Right lobe of liver (tissue), 6 donors: Measurements from ENCODE around the gene CDC42BPB. TPM values are rescaled to one million over a fixed set of nuclear protein-coding genes. Genes with fewer than 3 reads are reported as not detected.

ENCODE experiments used
- ATAC-seq, 4 donors: fragments of 200-7000 bp; cut with Tn5 transposase; one replicate each; pipeline ENCODE4 v1.9.1; 2020; ENCODE audit warnings: mild to moderate bottlenecking in 4 of 4, moderate library complexity in 4 of 4
- DNase-seq, 3 donors: peaks; one replicate each; pipeline ENCODE4 v3.0.0-alpha.2; 2020
- H3K27ac ChIP-seq, 3 donors: fragments of 200-600 bp; one replicate each; pipeline ENCODE4 v1.8.0; 2022
- H3K27me3 ChIP-seq, 2 donors: fragments of 200-600 bp; one replicate each; pipeline ENCODE4 v1.8.0; 2022
- H3K36me3 ChIP-seq, 4 donors: fragments of 200-600 bp; sonication (generic) in 1 of 4; one replicate each; pipeline versions ENCODE4 v1.5.1 to v1.8.0; 2017 to 2022; ENCODE audit warnings: control low read depth in 1 of 4
- H3K4me1 ChIP-seq, 4 donors: fragments of 200-600 bp; sonication (generic) in 1 of 4; one replicate each; pipeline versions ENCODE4 v1.5.1 to v1.8.0; 2017 to 2022; ENCODE audit warnings: control low read depth in 1 of 4
- H3K4me3 ChIP-seq, 3 donors: fragments of 200-600 bp; one replicate each; pipeline ENCODE4 v1.8.0; 2022
- H3K9me3 ChIP-seq, 4 donors: fragments of 200-600 bp; sonication (generic) in 1 of 4; one replicate each; pipeline versions ENCODE4 v1.5.1 to v1.8.0; 2017 to 2022; ENCODE audit warnings: control low read depth in 1 of 4
- POLR2A ChIP-seq: fragments of 450-650 bp; IDR thresholded peaks from one replicate; pipeline ENCODE4 v1.6.1; 2017; ENCODE audit warnings: antibody characterized with exemption, mild to moderate bottlenecking
- WGBS: methylation state at CpG from one replicate; pipeline ENCODE4 v1.1.6; 2018; ENCODE audit warnings: low coverage, low lambda C conversion rate; ENCODE audit not compliant: insufficient coverage; ENCODE audit errors: missing lambda C conversion rate; 5-methylcytosine and 5-hydroxymethylcytosine counted together
- intact Hi-C, 2 donors: fragments of 100-400 bp; cut with DNase I; formaldehyde crosslinking; loops; one replicate each; pipeline versions ENCODE4 v1.11.2 to v1.14.1; 2022
- total RNA-seq, 6 experiments: library from RNA; depleted of rRNA in 2 of 6; stranded (reverse); fragments of >200 nt in 2 of 6; fragmentation: NEBNext Ultra II Directional in 3 of 6; extraction: Animal tissue kit (Norgen Biotek cat#: 25700) in 3 of 6; gene quantifications; one replicate each; pipeline versions ENCODE4 v1.1.0 to v1.2.4, GENCODE V29; 2016 to 2023
- TF ChIP-seq, protein P1 (sequence below), 4 donors: fragments of 200-600 bp in 3 of 4; fragments of 450-650 bp in 1 of 4; IDR thresholded peaks; one replicate each; pipeline versions ENCODE4 v1.5.1 to v1.8.0; 2016 to 2022; ENCODE audit warnings: antibody characterized with exemption in 4 of 4, mild to moderate bottlenecking in 2 of 4
- donor health status: DM: no; HTN: yes; CAD: no.
- donor health status: DM: no; HTN: no; CAD: no.
- donor health status: DM: no; HTN: no; CAD: no.
- donor health status: DM: no; HTN: yes; CAD: no.
- donor health status: DM: no; HTN: yes; CAD: no.

Gene CDC42BPB
- total RNA-seq, 6 experiments from 2014 or later, result 38.4 to 55.5 (median 43.0) TPM

- WGBS, result 89% methylated on average over 5 of the region's 7 CpGs
- no peak for TF ChIP-seq POLR2A
- TF ChIP-seq, protein P1, sequence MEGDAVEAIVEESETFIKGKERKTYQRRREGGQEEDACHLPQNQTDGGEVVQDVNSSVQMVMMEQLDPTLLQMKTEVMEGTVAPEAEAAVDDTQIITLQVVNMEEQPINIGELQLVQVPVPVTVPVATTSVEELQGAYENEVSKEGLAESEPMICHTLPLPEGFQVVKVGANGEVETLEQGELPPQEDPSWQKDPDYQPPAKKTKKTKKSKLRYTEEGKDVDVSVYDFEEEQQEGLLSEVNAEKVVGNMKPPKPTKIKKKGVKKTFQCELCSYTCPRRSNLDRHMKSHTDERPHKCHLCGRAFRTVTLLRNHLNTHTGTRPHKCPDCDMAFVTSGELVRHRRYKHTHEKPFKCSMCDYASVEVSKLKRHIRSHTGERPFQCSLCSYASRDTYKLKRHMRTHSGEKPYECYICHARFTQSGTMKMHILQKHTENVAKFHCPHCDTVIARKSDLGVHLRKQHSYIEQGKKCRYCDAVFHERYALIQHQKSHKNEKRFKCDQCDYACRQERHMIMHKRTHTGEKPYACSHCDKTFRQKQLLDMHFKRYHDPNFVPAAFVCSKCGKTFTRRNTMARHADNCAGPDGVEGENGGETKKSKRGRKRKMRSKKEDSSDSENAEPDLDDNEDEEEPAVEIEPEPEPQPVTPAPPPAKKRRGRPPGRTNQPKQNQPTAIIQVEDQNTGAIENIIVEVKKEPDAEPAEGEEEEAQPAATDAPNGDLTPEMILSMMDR (IDR thresholded peaks at IDR 0.05), result no peak
Observed at GRCh38 chr14:102903889-102904512, 153.3 kb downstream of the CDC42BPB start.

DNA sequence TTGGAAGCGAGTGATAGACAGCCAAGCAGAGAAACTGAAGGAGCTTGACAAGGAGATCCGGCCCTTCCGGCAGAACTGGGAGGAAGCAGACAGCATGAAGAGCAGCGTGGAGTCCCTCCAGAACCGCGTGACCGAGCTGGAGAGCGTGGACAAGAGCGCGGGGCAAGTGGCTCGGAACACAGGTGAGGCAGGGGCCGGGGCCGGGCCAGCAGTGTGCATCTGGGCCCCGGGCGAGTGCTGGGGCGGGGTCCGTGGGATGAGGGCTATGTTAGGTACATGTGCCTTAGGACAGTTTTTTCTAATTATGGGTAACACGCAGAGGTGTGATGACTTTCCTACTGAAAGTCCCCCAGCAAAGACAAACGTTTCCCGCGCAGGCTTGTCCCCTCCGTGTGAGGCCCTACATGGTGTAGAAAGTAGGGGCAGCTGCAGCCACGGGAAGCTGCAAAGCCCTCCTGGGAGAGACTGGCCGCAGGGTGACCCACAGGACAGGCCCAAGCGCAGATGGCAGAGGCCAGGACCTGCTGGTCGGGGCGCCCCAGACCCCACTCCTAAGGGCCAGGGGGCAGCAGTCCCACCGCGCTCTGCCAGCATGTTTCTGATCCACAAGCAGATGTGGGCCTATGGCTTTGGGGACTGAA lies 154.0 kb downstream of the CDC42BPB start:
- H3K4me3 ChIP-seq, result no peak overlapping the region
- peaks cover 0 to 9% (median 4%) of the 10 kb centered on the region in 4 donors for H3K36me3 ChIP-seq
- H3K27ac ChIP-seq, result no peak overlapping the region
- ATAC-seq, result no peak
- intact Hi-C loops, result no loop called here
- H3K27me3 ChIP-seq, result no peaks in the 10 kb centered on the region
- TF ChIP-seq POLR2A, result no peak
- TF ChIP-seq, protein P1 (IDR thresholded peaks at IDR 0.05), result no peak
- no peaks in the 10 kb centered on the region for H3K4me1 ChIP-seq
- no peaks in the 10 kb centered on the region for H3K9me3 ChIP-seq
- WGBS, result 90% methylated on average over 15 of the region's 29 CpGs
- no peak for DNase-seq

More at GRCh38 chr14:102903889-102904512, 153.3 kb downstream of the CDC42BPB start:
- H3K9me3 ChIP-seq, result no peaks in the 10 kb centered on the region
- ATAC-seq, result no peak
- peaks cover 0 to 9% (median 4%) of the 10 kb centered on the region in 4 donors for H3K36me3 ChIP-seq
- H3K4me1 ChIP-seq, result no peaks in the 10 kb centered on the region
- intact Hi-C loops, result no loop called here
- no peak overlapping the region for H3K4me3 ChIP-seq
- no peak for DNase-seq
- no peaks in the 10 kb centered on the region for H3K27me3 ChIP-seq
- no peak overlapping the region for H3K27ac ChIP-seq

DNA sequence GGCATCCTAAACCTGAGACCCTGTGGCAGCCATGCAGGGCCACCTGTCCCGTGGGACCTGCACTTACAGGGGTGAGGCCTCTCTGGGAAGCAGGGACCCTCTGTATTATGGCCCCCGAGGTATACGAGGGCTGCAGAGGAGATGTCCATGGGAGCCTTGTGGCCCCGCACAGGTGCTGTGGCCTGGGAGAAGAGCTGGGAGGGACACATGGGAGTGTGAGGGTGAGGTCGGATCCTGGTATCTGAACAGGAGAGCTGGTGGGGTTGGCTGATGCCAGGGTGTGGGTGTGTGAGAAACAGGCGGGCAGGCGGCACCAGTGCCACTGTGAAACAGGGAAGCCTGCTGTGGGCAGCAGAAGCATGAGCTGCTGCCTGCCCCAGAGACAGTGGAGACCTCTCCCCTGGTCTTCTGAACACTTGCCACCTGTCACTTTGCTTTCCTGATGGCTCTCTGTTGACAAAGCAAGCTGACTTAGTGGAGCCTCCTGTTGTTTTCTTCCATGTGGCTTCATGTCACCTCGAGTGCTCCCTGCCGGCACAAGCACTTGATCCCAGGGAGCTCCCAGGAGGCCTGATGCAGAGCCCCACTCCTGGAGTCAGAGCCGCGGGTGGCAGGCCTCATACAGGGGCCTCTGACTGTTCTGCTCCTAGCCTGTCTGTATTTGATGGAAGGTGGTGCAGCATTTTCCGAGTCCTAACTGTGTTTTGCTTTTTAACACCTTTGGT lies 154.7 kb downstream of the CDC42BPB start:
- no peaks in the 10 kb centered on the region for H3K4me1 ChIP-seq
- no peak overlapping the region for H3K4me3 ChIP-seq
- DNase-seq (no peak), ATAC-seq (no peak)
- TF ChIP-seq, protein P1 (IDR thresholded peaks at IDR 0.05), result no peak
- TF ChIP-seq POLR2A, result no peak
- no peaks in the 10 kb centered on the region for H3K9me3 ChIP-seq
- WGBS, result 83% methylated on average over 3 of the region's 12 CpGs
- intact Hi-C loops, result no loop called here
- H3K36me3 ChIP-seq, result peaks cover 0 to 9% (median 4%) of the 10 kb centered on the region in 4 donors
- no peak overlapping the region for H3K27ac ChIP-seq
- H3K27me3 ChIP-seq, result no peaks in the 10 kb centered on the region

DNA sequence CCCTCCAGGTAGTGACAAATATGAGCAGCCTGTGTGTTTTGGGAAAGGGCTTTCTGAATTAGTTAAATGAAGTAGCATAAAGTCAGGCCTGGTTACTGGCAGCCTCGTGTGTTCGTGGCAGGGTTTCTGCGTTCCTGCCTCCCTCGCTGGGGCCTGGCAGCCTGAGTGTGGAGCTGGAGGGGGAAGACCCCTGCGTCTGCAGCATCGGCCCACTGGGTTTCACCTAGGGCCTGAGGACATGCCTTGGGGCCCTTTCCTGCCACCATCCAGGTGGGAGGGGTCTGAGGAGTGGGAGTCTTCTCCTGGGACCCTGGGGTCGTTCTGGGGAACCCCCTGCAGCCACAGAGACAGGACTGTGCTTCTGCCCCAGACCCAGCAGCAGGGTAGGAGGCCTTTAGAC lies 155.3 kb downstream of the CDC42BPB start:
- intact Hi-C loops, result no loop called here
- no peaks in the 10 kb centered on the region for H3K4me1 ChIP-seq
- no peak for ATAC-seq
- H3K27ac ChIP-seq, result no peak overlapping the region
- DNase-seq, result no peak
- H3K4me3 ChIP-seq, result no peak overlapping the region
- H3K9me3 ChIP-seq, result no peaks in the 10 kb centered on the region
- no peaks in the 10 kb centered on the region for H3K27me3 ChIP-seq
- no CpG with 5 or more reads among the region's 7 CpGs for WGBS
- TF ChIP-seq POLR2A, result no peak
- TF ChIP-seq, protein P1 (IDR thresholded peaks at IDR 0.05), result no peak
- H3K36me3 ChIP-seq, result peaks cover 0 to 9% (median 4%) of the 10 kb centered on the region in 4 donors
